ENCODE data around the gene FLAD1. TPM values are rescaled to one million over a fixed set of nuclear protein-coding genes. Genes with fewer than 3 reads are reported as not detected.

Gene FLAD1
- total RNA-seq, 1 experiment from 2014 or later, result 58.4 TPM

- ATAC-seq (peak; percentile 23), DNase-seq (ENCODE audit: low read depth, low spot score) (peak; percentile 79)
- H3K27me3 ChIP-seq (ENCODE audit: insufficient read depth, low read length), result no peaks in the 10 kb centered on the region
- ChIA-PET POLR2A (interaction anchor here (0.9 to 2.5 kb wide), 4 partner anchors 18 to 46 kb away, joined by 4 to 22 read pairs (median 8); partner anchors contain the start of gene SHC1), RAD21 (ENCODE audit: low non-redundant PET in 1 of 2, low total read pairs in 2 of 2, uncharacterized antibody in 2 of 2, unreplicated experiment in 2 of 2) (interaction anchor here in 1 of 2 experiments (0.6 to 1.7 kb wide), 2 partner anchors 25 to 38 kb away, joined by 4 to 5 read pairs; partner anchors contain the start of gene PYGO2), CTCF (interaction anchor here (1.0 to 2.6 kb wide), 18 partner anchors 10 to 554 kb away, joined by 3 to 25 read pairs (median 5); partner anchors contain the start of genes ADAM15, FLAD1, PBXIP1 and PYGO2)
- no peaks in the 10 kb centered on the region for H4K20me1 ChIP-seq (ENCODE audit: insufficient read depth)
- no peaks in the 10 kb centered on the region for H3K9me2 ChIP-seq (ENCODE audit: insufficient read depth)
- H3K36me3 ChIP-seq (ENCODE audit: control insufficient read depth in 1 of 2, insufficient read depth in 2 of 2, low read length in 2 of 2), result no peaks in the 10 kb centered on the region
- intact Hi-C loops (cut with micrococcal nuclease), result loop anchor here (2.0 to 5.0 kb wide), 2 partner anchors 37 to 440 kb away; partner anchors contain the start of genes PYGO2 and UBE2Q1
- peak overlapping the region; percentile 91 for H3K9ac ChIP-seq (ENCODE audit: low read length)
- no peak for TF ChIP-seq JUND (IDR thresholded peaks at IDR 0.05)
- TF ChIP-seq CTCF (IDR thresholded peaks at IDR 0.05 in 2 of 3, conservative IDR thresholded peaks at IDR 0.05 in 1 of 3; ENCODE audit: borderline replicate concordance in 1 of 3, insufficient read depth in 1 of 3, low read depth in 2 of 3, low read length in 2 of 3), result peak in 2 of 3 experiments; percentile 96 to 97; a peak in 4 of 6 replicates
- peak; percentile 90 for TF ChIP-seq TCF7L2 (IDR thresholded peaks at IDR 0.05; ENCODE audit: borderline replicate concordance, extremely low read depth, insufficient read depth, insufficient read length)
- TF ChIP-seq MAX (IDR thresholded peaks at IDR 0.05), result no peak
- TF ChIP-seq ELF1 (IDR thresholded peaks at IDR 0.05; ENCODE audit: borderline replicate concordance, low read depth), result no peak
- no peak for TF ChIP-seq CBX3 (IDR thresholded peaks at IDR 0.05; ENCODE audit: low read depth)
- TF ChIP-seq POLR2A (IDR thresholded peaks at IDR 0.05; ENCODE audit: borderline replicate concordance, extremely low read depth, insufficient read depth, insufficient read length), result peak; percentile 72
- TF ChIP-seq YY1 (IDR thresholded peaks at IDR 0.05; ENCODE audit: extremely low read depth, insufficient replicate concordance, low read depth, low read length), result peak; percentile 3
- no peak for TF ChIP-seq EZH2phosphoT487 (IDR thresholded peaks at IDR 0.05; ENCODE audit: borderline replicate concordance)
- peak overlapping the region; percentile 96 for H3K4me2 ChIP-seq (ENCODE audit: low read length)
- H3K9me3 ChIP-seq (ENCODE audit: control insufficient read depth in 1 of 2, insufficient read depth in 1 of 2, low read depth in 1 of 2, low read length in 2 of 2), result no peaks in the 10 kb centered on the region
- H2AFZ ChIP-seq (ENCODE audit: low read depth, low read length, poor library complexity, severe bottlenecking), result no peak overlapping the region
- peak overlapping the region; percentile 85 to 98 for H3K4me3 ChIP-seq (replicated peaks in 1 of 2; ENCODE audit: low read depth in 1 of 2, low read length in 2 of 2)
- no TSS peak for BruUV-seq (replicated peaks)
- peaks cover 24 to 60% of the 10 kb centered on the region in 2 experiments for H3K4me1 ChIP-seq (ENCODE audit: control insufficient read depth in 1 of 2, insufficient read depth in 2 of 2, low read length in 2 of 2)
- peak overlapping the region; percentile 99 for H3K27ac ChIP-seq (ENCODE audit: low read depth, low read length)
- peaks cover 14% of the 10 kb centered on the region for H3K79me2 ChIP-seq (ENCODE audit: insufficient read depth, low read length)
These were observed 15.8 kb downstream of the FLAD1 start for GRCh38 chr1:154998818-154999570.

Data from HCT116 (cell line).